ENCODE measurements around the gene FBXW9. TPM values are rescaled to one million over a fixed set of nuclear protein-coding genes. Genes with fewer than 3 reads are reported as not detected.

The FBXW9 gene
- total and polyA plus RNA-seq, 2 of the 13 experiments (the other 11 are each of a cell fraction or from before 2014, with no cell fraction given) = 5.7 to 6.1 TPM

DNA sequence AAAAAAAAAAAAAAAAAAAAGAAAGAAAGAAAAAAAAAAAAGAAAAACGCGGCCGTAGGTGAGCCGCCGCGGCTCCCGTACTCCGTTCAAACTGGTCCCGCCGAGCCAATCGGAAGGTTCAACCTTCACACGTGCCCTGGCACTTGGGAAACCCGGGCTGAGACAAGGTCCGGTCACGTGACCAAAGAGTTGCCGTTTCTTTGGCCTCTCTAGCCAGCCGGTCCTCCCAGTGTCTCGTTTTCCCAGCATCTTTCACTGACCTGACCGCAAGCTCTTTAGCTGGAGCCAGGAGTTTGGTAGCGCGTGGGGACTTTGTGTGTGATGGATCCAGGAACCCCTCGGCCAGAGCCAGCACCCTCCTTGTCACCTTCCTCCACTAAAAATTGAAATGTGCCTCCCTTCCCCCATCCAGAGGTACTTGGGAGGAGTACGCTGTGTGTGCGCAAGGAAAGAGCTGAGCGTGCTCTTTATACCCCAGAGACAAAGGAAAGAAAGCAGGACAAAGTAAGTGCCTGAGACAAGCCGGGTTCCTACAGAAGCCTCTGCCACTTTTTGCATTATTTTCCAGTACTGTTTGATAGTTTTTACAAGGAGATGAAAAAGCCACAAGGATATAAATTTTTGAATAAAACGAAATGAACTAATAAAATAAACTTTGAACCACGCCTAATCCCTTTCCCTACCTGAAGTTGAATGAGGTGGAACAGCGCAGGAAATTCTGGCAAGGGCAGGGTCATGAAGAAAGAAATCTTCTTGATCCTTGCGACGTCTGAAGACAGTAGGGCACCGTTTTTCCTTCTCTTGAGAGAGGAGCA is 26.3 kb upstream of the FBXW9 start (continued):
- TF ChIP-seq CBFB (CRISPR knock-in tag; IDR thresholded peaks at IDR 0.05) (0 out of 2 replicates have a peak, but pooled peaks have one; percentile 53), EHMT2 (IDR thresholded peaks at IDR 0.05; ENCODE audit: borderline replicate concordance, low read depth, low read length) (no peak), ARHGAP35 (CRISPR knock-in tag; IDR thresholded peaks at IDR 0.05; ENCODE audit: borderline replicate concordance) (no peak), PAF1 (CRISPR knock-in tag; IDR thresholded peaks at IDR 0.05) (no peak), ZFYVE20 (CRISPR knock-in tag; IDR thresholded peaks at IDR 0.05; ENCODE audit: borderline replicate concordance, low read depth) (no peak), ZNF563 (CRISPR knock-in tag; IDR thresholded peaks at IDR 0.05) (no peak), HDAC2 (CRISPR knock-in tag; IDR thresholded peaks at IDR 0.05) (peak; percentile 75), JDP2 (CRISPR knock-in tag; IDR thresholded peaks at IDR 0.05; ENCODE audit: borderline replicate concordance) (no peak), RAD51 (IDR thresholded peaks at IDR 0.05; ENCODE audit: borderline replicate concordance) (peak; percentile 99), CCDC6 (CRISPR knock-in tag; IDR thresholded peaks at IDR 0.05) (peak; percentile 19; the same call in 1 of the 2 replicates), RARA (CRISPR knock-in tag; IDR thresholded peaks at IDR 0.05) (0 out of 2 replicates have a peak, but pooled peaks have one; percentile 10), SMAD1 (CRISPR knock-in tag; IDR thresholded peaks at IDR 0.05; ENCODE audit: borderline replicate concordance, low read depth) (no peak), NFYC (CRISPR knock-in tag; IDR thresholded peaks at IDR 0.05) (peak; percentile 87), CREM (IDR thresholded peaks at IDR 0.05) (peak; percentile 86), CREM (CRISPR knock-in tag; IDR thresholded peaks at IDR 0.05) (no peak), EED (CRISPR knock-in tag; IDR thresholded peaks at IDR 0.05) (no peak), ZNF264 (CRISPR knock-in tag; IDR thresholded peaks at IDR 0.05) (no peak), ZNF841 (CRISPR knock-in tag; IDR thresholded peaks at IDR 0.05; ENCODE audit: borderline replicate concordance) (no peak), CHD4 (IDR thresholded peaks at IDR 0.05; ENCODE audit: borderline replicate concordance, low read length) (no peak), SALL1 (CRISPR knock-in tag; IDR thresholded peaks at IDR 0.05) (peak; percentile 71), SP1 (IDR thresholded peaks at IDR 0.05) (no peak), SP1 (CRISPR knock-in tag; IDR thresholded peaks at IDR 0.05) (0 out of 2 replicates have a peak, but pooled peaks have one; percentile 25)
- TF ChIP-seq, protein P1, sequence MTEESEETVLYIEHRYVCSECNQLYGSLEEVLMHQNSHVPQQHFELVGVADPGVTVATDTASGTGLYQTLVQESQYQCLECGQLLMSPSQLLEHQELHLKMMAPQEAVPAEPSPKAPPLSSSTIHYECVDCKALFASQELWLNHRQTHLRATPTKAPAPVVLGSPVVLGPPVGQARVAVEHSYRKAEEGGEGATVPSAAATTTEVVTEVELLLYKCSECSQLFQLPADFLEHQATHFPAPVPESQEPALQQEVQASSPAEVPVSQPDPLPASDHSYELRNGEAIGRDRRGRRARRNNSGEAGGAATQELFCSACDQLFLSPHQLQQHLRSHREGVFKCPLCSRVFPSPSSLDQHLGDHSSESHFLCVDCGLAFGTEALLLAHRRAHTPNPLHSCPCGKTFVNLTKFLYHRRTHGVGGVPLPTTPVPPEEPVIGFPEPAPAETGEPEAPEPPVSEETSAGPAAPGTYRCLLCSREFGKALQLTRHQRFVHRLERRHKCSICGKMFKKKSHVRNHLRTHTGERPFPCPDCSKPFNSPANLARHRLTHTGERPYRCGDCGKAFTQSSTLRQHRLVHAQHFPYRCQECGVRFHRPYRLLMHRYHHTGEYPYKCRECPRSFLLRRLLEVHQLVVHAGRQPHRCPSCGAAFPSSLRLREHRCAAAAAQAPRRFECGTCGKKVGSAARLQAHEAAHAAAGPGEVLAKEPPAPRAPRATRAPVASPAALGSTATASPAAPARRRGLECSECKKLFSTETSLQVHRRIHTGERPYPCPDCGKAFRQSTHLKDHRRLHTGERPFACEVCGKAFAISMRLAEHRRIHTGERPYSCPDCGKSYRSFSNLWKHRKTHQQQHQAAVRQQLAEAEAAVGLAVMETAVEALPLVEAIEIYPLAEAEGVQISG (CRISPR knock-in tag; IDR thresholded peaks at IDR 0.05) = peak; percentile 99
- TF ChIP-seq, protein P2, sequence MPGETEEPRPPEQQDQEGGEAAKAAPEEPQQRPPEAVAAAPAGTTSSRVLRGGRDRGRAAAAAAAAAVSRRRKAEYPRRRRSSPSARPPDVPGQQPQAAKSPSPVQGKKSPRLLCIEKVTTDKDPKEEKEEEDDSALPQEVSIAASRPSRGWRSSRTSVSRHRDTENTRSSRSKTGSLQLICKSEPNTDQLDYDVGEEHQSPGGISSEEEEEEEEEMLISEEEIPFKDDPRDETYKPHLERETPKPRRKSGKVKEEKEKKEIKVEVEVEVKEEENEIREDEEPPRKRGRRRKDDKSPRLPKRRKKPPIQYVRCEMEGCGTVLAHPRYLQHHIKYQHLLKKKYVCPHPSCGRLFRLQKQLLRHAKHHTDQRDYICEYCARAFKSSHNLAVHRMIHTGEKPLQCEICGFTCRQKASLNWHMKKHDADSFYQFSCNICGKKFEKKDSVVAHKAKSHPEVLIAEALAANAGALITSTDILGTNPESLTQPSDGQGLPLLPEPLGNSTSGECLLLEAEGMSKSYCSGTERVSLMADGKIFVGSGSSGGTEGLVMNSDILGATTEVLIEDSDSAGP (CRISPR knock-in tag; IDR thresholded peaks at IDR 0.05; ENCODE audit: borderline replicate concordance) = peak; percentile 49; the same call in 1 of the 2 replicates
- TF ChIP-seq, protein P3, sequence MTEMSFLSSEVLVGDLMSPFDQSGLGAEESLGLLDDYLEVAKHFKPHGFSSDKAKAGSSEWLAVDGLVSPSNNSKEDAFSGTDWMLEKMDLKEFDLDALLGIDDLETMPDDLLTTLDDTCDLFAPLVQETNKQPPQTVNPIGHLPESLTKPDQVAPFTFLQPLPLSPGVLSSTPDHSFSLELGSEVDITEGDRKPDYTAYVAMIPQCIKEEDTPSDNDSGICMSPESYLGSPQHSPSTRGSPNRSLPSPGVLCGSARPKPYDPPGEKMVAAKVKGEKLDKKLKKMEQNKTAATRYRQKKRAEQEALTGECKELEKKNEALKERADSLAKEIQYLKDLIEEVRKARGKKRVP (CRISPR knock-in tag; IDR thresholded peaks at IDR 0.05) = no peak
